ENCODE results near the gene CD79A. TPM values are rescaled to one million over a fixed set of nuclear protein-coding genes. Genes with fewer than 3 reads are reported as not detected.

The CD79A gene
- total and polyA plus RNA-seq, 2 donors (not counting 3 experiments of a cell fraction or from before 2014, with no cell fraction given): 0.32 TPM; not detected in 1

GRCh38 chr19:41903193-41903953 lies 26.3 kb downstream of the CD79A start:
- no peaks in the 10 kb centered on the region for H4K20me1 ChIP-seq (replicated peaks; ENCODE audit: control insufficient read depth, extremely low read depth, insufficient read depth, low read length)
- H2AFZ ChIP-seq (ENCODE audit: low read depth, low read length): no peak overlapping the region
- FAIRE-seq: no peak
- H3K9me1 ChIP-seq (replicated peaks; ENCODE audit: control insufficient read depth, extremely low read depth, insufficient read depth, low read length): no peaks in the 10 kb centered on the region
- BruUV-seq (replicated peaks): no TSS peak
- H3K9ac ChIP-seq (replicated peaks; ENCODE audit: extremely low read depth, insufficient read depth, low read length): no peak overlapping the region
- TF ChIP-seq POLR2A (IDR thresholded peaks at IDR 0.05; ENCODE audit: low read depth, low read length) (no peak), MAX (IDR thresholded peaks at IDR 0.05; ENCODE audit: insufficient read depth, insufficient read length) (no peak), POLR2AphosphoS5 (IDR thresholded peaks at IDR 0.05; ENCODE audit: insufficient read depth, low read depth, low read length) (no peak), JUN (IDR thresholded peaks at IDR 0.05; ENCODE audit: borderline replicate concordance, insufficient read depth, insufficient read length, low read depth) (no peak), MYC (IDR thresholded peaks at IDR 0.05; ENCODE audit: low read depth, low read length) (no peak), GATA2 (IDR thresholded peaks at IDR 0.05; ENCODE audit: insufficient read depth, insufficient read length, low read depth, low read length) (no peak), EZH2 (IDR thresholded peaks at IDR 0.05; ENCODE audit: borderline replicate concordance, low read depth, low read length, severe bottlenecking) (no peak), CTCF (IDR thresholded peaks at IDR 0.05; ENCODE audit: extremely low read depth in 1 of 2, insufficient read depth in 1 of 2, low read depth in 1 of 2, low read length in 2 of 2) (no peak), FOS (IDR thresholded peaks at IDR 0.05; ENCODE audit: borderline replicate concordance, insufficient read depth, low read length) (no peak)
- intact Hi-C loops (cut with micrococcal nuclease) (no loop called here), dilution Hi-C loops (cut with MboI; ENCODE audit: extremely low pct_ligation_motif_present, low sequenced_read_pairs) (no loop called here)
- POLR2A ChIA-PET: interaction anchor here (0.8 kb wide), 1 partner anchor 42 kb away, joined by 3 read pairs; no protein-coding TSS in a partner anchor
- H3K36me3 ChIP-seq (ENCODE audit: control insufficient read depth in 2 of 2, extremely low read depth in 1 of 2, insufficient read depth in 2 of 2, low read length in 2 of 2): peaks cover 9 to 59% of the 10 kb centered on the region in 2 experiments
- H3K4me1 ChIP-seq (ENCODE audit: control insufficient read depth, extremely low read depth, insufficient read depth, low read length): no peaks in the 10 kb centered on the region
- H3K9me3 ChIP-seq (replicated peaks; ENCODE audit: control insufficient read depth, insufficient read depth, low read length): no peaks in the 10 kb centered on the region
- no peak overlapping the region for H3K27ac ChIP-seq (ENCODE audit: insufficient read depth, low read depth, low read length)
- H3K4me2 ChIP-seq (ENCODE audit: insufficient read depth, low read length): no peak overlapping the region
- no peaks in the 10 kb centered on the region for H3K79me2 ChIP-seq (ENCODE audit: control insufficient read depth, insufficient read depth, low read length)
- no peaks in the 10 kb centered on the region for H3K27me3 ChIP-seq (ENCODE audit: control insufficient read depth in 2 of 2, insufficient read depth in 2 of 2, low read length in 2 of 2)
- DNase-seq (ENCODE audit: low read depth, low spot score): no peak
- CTCF ChIA-PET: interaction anchor here (0.9 to 1.3 kb wide), 2 partner anchors 30 to 132 kb away, joined by 3 to 5 read pairs; no protein-coding TSS in a partner anchor
- no peak overlapping the region for H3K4me3 ChIP-seq (replicated peaks in 1 of 3; ENCODE audit: insufficient read depth in 1 of 3, low read depth in 1 of 3, low read length in 3 of 3)
